Right ventricle myocardium inferior (tissue), 1 donor: ENCODE results near the gene KCNJ6. TPM values are rescaled to one million over a fixed set of nuclear protein-coding genes. Genes with fewer than 3 reads are reported as not detected.
"Not testable (repeated sequence)": the region's sequence is repeated elsewhere in the genome, so short reads cannot be mapped to it uniquely, and the experiment has no call there.

Experiments
- ATAC-seq: fragments of 200-7000 bp; cut with Tn5 transposase; one replicate; pipeline ENCODE4 v1.9.1; 2020; ENCODE audit warnings: mild to moderate bottlenecking, moderate library complexity
- DNase-seq: peaks from one replicate; pipeline ENCODE4 v3.0.0; 2021; ENCODE audit errors: missing footprints
- intact Hi-C: fragments of 100-400 bp; cut with DNase I; formaldehyde crosslinking; loops from one replicate; pipeline ENCODE4 v1.11.0; 2022
- total RNA-seq: library from RNA; stranded (reverse); fragmentation: NEBNext Ultra II Directional; extraction: Animal tissue kit (Norgen Biotek cat#: 25700); gene quantifications from one replicate; pipeline ENCODE4 v1.2.1, GENCODE V29; 2021
- donor health status: DM: no; HTN: yes; CAD: no; lungs with severe emphysema.

KCNJ6 gene
- total RNA-seq, 1 donor from 2014 or later: not detected

- DNase-seq, ATAC-seq, intact Hi-C loops: not testable (repeated sequence)
Observed at GRCh38 chr21:37761406-37761805, 154.9 kb downstream of the KCNJ6 start.

- ATAC-seq (no peak), DNase-seq (no peak)
- intact Hi-C loops: no loop called here
Observed at GRCh38 chr21:37759777-37760176, 156.5 kb downstream of the KCNJ6 start.

- intact Hi-C loops: no loop called here
Observed at GRCh38 chr21:37758982-37759381, 157.3 kb downstream of the KCNJ6 start.

GRCh38 chr21:37757606-37758376 lies 158.5 kb downstream of the KCNJ6 start:
- DNase-seq (no peak), ATAC-seq (no peak)
- intact Hi-C loops: no loop called here

More at GRCh38 chr21:37758982-37759381, 157.3 kb downstream of the KCNJ6 start:
- DNase-seq (no peak), ATAC-seq (no peak)

GRCh38 chr21:37753122-37753599 lies 163.1 kb downstream of the KCNJ6 start:
- DNase-seq: no peak
- intact Hi-C loops: no loop called here
- ATAC-seq: peak; percentile 83

GRCh38 chr21:37751268-37751975 lies 164.8 kb downstream of the KCNJ6 start:
- no peak for DNase-seq
- peak; percentile 80 for ATAC-seq
- intact Hi-C loops: no loop called here

GRCh38 chr21:37749132-37749531 lies 167.1 kb downstream of the KCNJ6 start:
- DNase-seq: no peak
- intact Hi-C loops: no loop called here

GRCh38 chr21:37748351-37748750 lies 167.9 kb downstream of the KCNJ6 start:
- ATAC-seq (no peak), DNase-seq (no peak)
- intact Hi-C loops: no loop called here

More at GRCh38 chr21:37749132-37749531, 167.1 kb downstream of the KCNJ6 start:
- no peak for ATAC-seq

GRCh38 chr21:37746849-37747248 lies 169.4 kb downstream of the KCNJ6 start:
- ATAC-seq: no peak
- intact Hi-C loops: no loop called here
- DNase-seq: no peak

GRCh38 chr21:37744551-37744950 lies 171.7 kb downstream of the KCNJ6 start:
- intact Hi-C loops: no loop called here
- no peak for DNase-seq
- no peak for ATAC-seq

GRCh38 chr21:37742532-37742931 lies 173.7 kb downstream of the KCNJ6 start:
- ATAC-seq (peak; percentile 49), DNase-seq (no peak)
- intact Hi-C loops: no loop called here

- DNase-seq (no peak), ATAC-seq (no peak)
- intact Hi-C loops: no loop called here
Observed at GRCh38 chr21:37742115-37742514, 174.1 kb downstream of the KCNJ6 start.

GRCh38 chr21:37737996-37738395 lies 178.3 kb downstream of the KCNJ6 start:
- ATAC-seq: peak; percentile 68
- no peak for DNase-seq
- intact Hi-C loops: no loop called here

GRCh38 chr21:37737507-37737906 lies 178.8 kb downstream of the KCNJ6 start:
- intact Hi-C loops: no loop called here
- ATAC-seq (peak; percentile 49), DNase-seq (no peak)

- no peak for DNase-seq
- no peak for ATAC-seq
- intact Hi-C loops: no loop called here
Observed at GRCh38 chr21:37734846-37735245, 181.4 kb downstream of the KCNJ6 start.

- DNase-seq (no peak), ATAC-seq (no peak)
- intact Hi-C loops: no loop called here
Observed at GRCh38 chr21:37732927-37733326, 183.3 kb downstream of the KCNJ6 start.

GRCh38 chr21:37724201-37724600 lies 192.1 kb downstream of the KCNJ6 start:
- intact Hi-C loops: no loop called here
- ATAC-seq: no peak

GRCh38 chr21:37717534-37717933 lies 198.7 kb downstream of the KCNJ6 start:
- ATAC-seq: no peak
- intact Hi-C loops: no loop called here
- DNase-seq: no peak

More at GRCh38 chr21:37724201-37724600, 192.1 kb downstream of the KCNJ6 start:
- DNase-seq: no peak

- intact Hi-C loops: loop anchor here (2.0 to 5.0 kb wide), 3 partner anchors 42 to 415 kb away; partner anchors contain the start of gene KCNJ6
- DNase-seq, ATAC-seq: not testable (repeated sequence)
Observed at GRCh38 chr21:37712569-37712934, 203.7 kb downstream of the KCNJ6 start.
